WERI-Rb-1 (cell line): ENCODE results near the gene MASP1.

Experiments
- DNase-seq: peaks from one replicate; pipeline ENCODE4 v3.0.0-alpha.2; 2020
- H3K27ac ChIP-seq: fragments of 250-450 bp; sonication (Bioruptor Pico); 2 replicates; pipeline ENCODE4 v1.5.1; 2020; ENCODE audit warnings: mild to moderate bottlenecking, moderate library complexity
- H3K27me3 ChIP-seq: fragments of 250-450 bp; sonication (Bioruptor Pico); 2 replicates; pipeline ENCODE4 v1.5.1; 2021; ENCODE audit warnings: mild to moderate bottlenecking, low read depth, moderate library complexity; ENCODE audit not compliant: insufficient read depth, severe bottlenecking
- H3K36me3 ChIP-seq: fragments of 250-450 bp; sonication (Bioruptor Pico); 2 replicates; pipeline ENCODE4 v1.5.1; 2020; ENCODE audit warnings: mild to moderate bottlenecking, moderate library complexity
- H3K4me3 ChIP-seq: 2 replicates; pipeline ENCODE4 v1.5.1; 2011; ENCODE audit warnings: low read depth, mild to moderate bottlenecking, control low read depth, low read length
- H3K9me3 ChIP-seq: fragments of 250-450 bp; sonication (Bioruptor Pico); 2 replicates; pipeline ENCODE4 v1.5.1; 2021; ENCODE audit warnings: mild to moderate bottlenecking, moderate library complexity; ENCODE audit not compliant: severe bottlenecking
- CTCF ChIP-seq: IDR thresholded peaks from 2 replicates; pipeline ENCODE4 v1.5.1; 2011; ENCODE audit warnings: low read depth, mild to moderate bottlenecking, control low read depth, inconsistent platforms, low read length

The MASP1 gene

GRCh38 chr3:187198490-187198889 is 93.0 kb downstream of the MASP1 start:
- no peak overlapping the region for H3K27ac ChIP-seq
- DNase-seq = no peak
- H3K9me3 ChIP-seq = no peaks in the 10 kb centered on the region
- no peak for TF ChIP-seq CTCF
- no peak overlapping the region for H3K4me3 ChIP-seq
- no peaks in the 10 kb centered on the region for H3K36me3 ChIP-seq
- H3K27me3 ChIP-seq = no peaks in the 10 kb centered on the region

- DNase-seq = no peak
- Histone ChIP-seq H3K9me3 (no peaks in the 10 kb centered on the region), H3K27ac (no peak within 1 kb of the TSS), H3K36me3 (no peaks in the 10 kb centered on the region), H3K4me3 (no peak within 1 kb of the TSS), H3K27me3 (no peaks in the 10 kb centered on the region)
- TF ChIP-seq CTCF = no peak
These were observed 94.2 kb downstream of the MASP1 start, which contains the start of gene RTP1 for GRCh38 chr3:187197335-187197649. RTP1 (plus strand) TSS chr3:187197486; CDS start chr3:187197516, 30 bp downstream.

- TF ChIP-seq CTCF = 0 out of 2 replicates have a peak, but pooled peaks have one; percentile 6
- Histone ChIP-seq H3K27ac (no peak overlapping the region), H3K9me3 (no peaks in the 10 kb centered on the region), H3K4me3 (no peak overlapping the region), H3K36me3 (no peaks in the 10 kb centered on the region), H3K27me3 (no peaks in the 10 kb centered on the region)
- no peak for DNase-seq
These were observed 94.8 kb downstream of the MASP1 start for GRCh38 chr3:187196573-187197334.

GRCh38 chr3:187193181-187193580 is 98.4 kb downstream of the MASP1 start:
- Histone ChIP-seq H3K27me3 (no peaks in the 10 kb centered on the region), H3K4me3 (no peak overlapping the region), H3K27ac (no peak overlapping the region), H3K36me3 (no peaks in the 10 kb centered on the region), H3K9me3 (no peaks in the 10 kb centered on the region)
- TF ChIP-seq CTCF = no peak
- DNase-seq = no peak

- TF ChIP-seq CTCF = no peak
- no peak overlapping the region for H3K4me3 ChIP-seq
- no peak for DNase-seq
- H3K27me3 ChIP-seq = no peaks in the 10 kb centered on the region
- no peak overlapping the region for H3K27ac ChIP-seq
- H3K36me3 ChIP-seq = no peaks in the 10 kb centered on the region
- no peaks in the 10 kb centered on the region for H3K9me3 ChIP-seq
These were observed 100.3 kb downstream of the MASP1 start for GRCh38 chr3:187191271-187191670.

GRCh38 chr3:187188931-187189330 is 102.6 kb downstream of the MASP1 start:
- Histone ChIP-seq H3K27ac (no peak overlapping the region), H3K36me3 (no peaks in the 10 kb centered on the region), H3K9me3 (no peaks in the 10 kb centered on the region), H3K4me3 (no peak overlapping the region), H3K27me3 (no peaks in the 10 kb centered on the region)
- no peak for TF ChIP-seq CTCF
- DNase-seq = no peak
